ENCODE results near the gene OR4B1. TPM values are rescaled to one million over a fixed set of nuclear protein-coding genes. Genes with fewer than 3 reads are reported as not detected.
"Not testable (repeated sequence)": the region's sequence is repeated elsewhere in the genome, so short reads cannot be mapped to it uniquely, and the experiment has no call there.

OR4B1 gene
- total and polyA plus RNA-seq, 2 experiments from 2014 or later = not detected

DNA sequence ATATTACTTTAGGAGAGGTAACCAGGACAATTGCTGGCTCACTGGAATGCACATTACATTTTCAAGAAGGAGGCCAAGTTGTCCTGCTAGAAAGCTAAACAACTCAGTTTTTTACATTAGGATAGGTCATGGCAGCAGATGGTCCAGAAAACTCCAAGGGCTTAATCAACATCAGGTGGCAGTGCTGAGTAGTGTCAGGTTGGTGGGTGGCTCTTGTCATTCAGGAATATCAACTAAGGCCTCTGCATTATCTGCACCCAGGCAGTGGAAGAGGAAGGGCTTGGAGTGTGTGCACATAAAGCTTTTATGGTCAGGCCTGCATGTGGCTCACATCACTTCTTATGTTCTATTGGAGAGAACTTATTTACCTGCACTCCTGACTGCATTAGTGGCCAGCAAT is 32.2 kb upstream of the OR4B1 start:
- no peaks in the 10 kb centered on the region for H3K79me2 ChIP-seq
- no peak overlapping the region for H3K4me3 ChIP-seq
- no peak overlapping the region for H2AFZ ChIP-seq
- no peaks in the 10 kb centered on the region for H4K20me1 ChIP-seq (ENCODE audit: insufficient read depth, poor library complexity, severe bottlenecking)
- H3K36me3 ChIP-seq (replicated peaks; ENCODE audit: insufficient read depth, low read depth) = no peaks in the 10 kb centered on the region
- H3K9me2 ChIP-seq (replicated peaks; ENCODE audit: insufficient read depth) = no peaks in the 10 kb centered on the region
- no peaks in the 10 kb centered on the region for H3K27me3 ChIP-seq
- H3K9me3 ChIP-seq (ENCODE audit: low read depth) = no peaks in the 10 kb centered on the region
- no peak overlapping the region for H3K4me2 ChIP-seq
- H3K4me1 ChIP-seq (ENCODE audit: insufficient read depth) = no peaks in the 10 kb centered on the region
- TF ChIP-seq EZH2phosphoT487 (IDR thresholded peaks at IDR 0.05; ENCODE audit: low read depth, severe bottlenecking, unreplicated experiment) (no peak), CTCF (IDR thresholded peaks at IDR 0.05; ENCODE audit: poor library complexity) (no peak), EZH2 (IDR thresholded peaks at IDR 0.05; ENCODE audit: borderline replicate concordance) (no peak)
- no peak overlapping the region for H3K27ac ChIP-seq
- no peak for DNase-seq (ENCODE audit: low spot score)

DNA sequence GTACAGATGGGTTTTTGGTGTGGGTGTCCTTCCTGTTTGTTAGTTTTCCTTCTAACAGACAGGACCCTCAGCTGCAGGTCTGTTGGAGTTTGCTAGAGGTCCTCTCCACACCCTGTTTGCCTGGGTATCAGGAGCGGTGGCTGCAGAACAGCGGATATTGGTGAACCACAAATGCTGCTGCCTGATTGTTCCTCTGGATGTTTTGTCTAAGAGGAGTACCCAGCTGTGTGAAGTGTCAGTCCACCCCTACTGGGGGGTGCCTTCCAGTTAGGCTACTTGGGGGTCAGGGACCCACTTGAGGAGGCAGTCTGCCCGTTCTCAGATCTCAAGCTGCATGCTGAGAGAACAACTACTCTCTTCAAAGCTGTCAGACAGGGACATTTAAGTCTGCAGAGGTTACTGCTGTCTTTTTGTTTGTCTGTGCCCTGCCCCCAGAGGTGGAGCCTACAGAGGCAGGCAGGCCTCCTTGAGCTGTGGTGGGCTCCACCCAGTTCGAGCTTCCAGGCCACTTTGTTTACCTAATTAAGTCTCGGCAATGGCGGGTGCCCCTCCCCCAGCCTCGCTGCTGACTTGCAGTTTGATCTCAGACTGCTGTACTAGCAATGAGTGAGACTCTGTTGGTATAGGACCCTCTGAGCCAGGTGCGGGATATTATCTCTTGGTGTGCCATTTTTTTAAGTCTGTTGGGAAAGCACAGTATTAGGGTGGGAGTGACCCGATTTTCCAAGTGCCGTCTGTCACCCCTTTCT is 25.5 kb upstream of the OR4B1 start:
- not testable (repeated sequence) for H3K4me1 ChIP-seq (ENCODE audit: insufficient read depth); H3K79me2 ChIP-seq
- WGBS (ENCODE audit: low lambda C conversion rate, missing lambda C conversion rate) = 57% methylated on average over 10 of the region's 10 CpGs

DNA sequence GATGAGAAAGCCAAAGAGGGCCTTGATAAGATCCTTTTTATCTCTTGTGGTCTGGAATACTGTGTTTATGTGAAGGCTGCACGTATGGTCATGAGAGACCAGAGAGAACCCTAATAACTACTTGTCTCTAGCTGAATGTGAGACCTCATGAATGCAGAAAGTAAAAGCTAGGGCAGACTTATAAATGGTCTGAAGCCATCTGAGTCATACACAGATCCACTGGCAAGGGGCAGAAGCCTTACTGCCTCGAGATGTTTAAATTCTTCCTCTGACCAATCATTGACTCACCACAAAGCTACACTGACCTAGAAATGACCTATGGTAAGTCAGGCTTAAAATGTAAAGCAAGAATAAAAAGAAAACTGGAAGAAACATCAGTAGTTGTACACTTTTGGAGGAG is 22.7 kb upstream of the OR4B1 start:
- Histone ChIP-seq H3K36me3 (replicated peaks; ENCODE audit: insufficient read depth, low read depth) (no peaks in the 10 kb centered on the region), H3K4me3 (no peak overlapping the region), H3K9me2 (replicated peaks; ENCODE audit: insufficient read depth) (no peaks in the 10 kb centered on the region), H3K4me1 (ENCODE audit: insufficient read depth) (no peaks in the 10 kb centered on the region), H3K79me2 (no peaks in the 10 kb centered on the region), H2AFZ (no peak overlapping the region), H4K20me1 (ENCODE audit: insufficient read depth, poor library complexity, severe bottlenecking) (no peaks in the 10 kb centered on the region), H3K27me3 (no peaks in the 10 kb centered on the region), H3K27ac (no peak overlapping the region), H3K4me2 (no peak overlapping the region), H3K9me3 (ENCODE audit: low read depth) (no peaks in the 10 kb centered on the region)
- DNase-seq (ENCODE audit: low spot score) = no peak
- WGBS (ENCODE audit: low lambda C conversion rate, missing lambda C conversion rate) = 45% methylated on average over 2 of the region's 2 CpGs
- TF ChIP-seq CTCF (IDR thresholded peaks at IDR 0.05; ENCODE audit: poor library complexity) (no peak), EZH2phosphoT487 (IDR thresholded peaks at IDR 0.05; ENCODE audit: low read depth, severe bottlenecking, unreplicated experiment) (no peak), EZH2 (IDR thresholded peaks at IDR 0.05; ENCODE audit: borderline replicate concordance) (no peak)

More for the DNA sequence above, 25.5 kb upstream of the OR4B1 start:
- not testable (repeated sequence) for H3K4me2 ChIP-seq; H3K4me3 ChIP-seq; H3K27me3 ChIP-seq; H3K9me3 ChIP-seq (ENCODE audit: low read depth); H3K27ac ChIP-seq; H2AFZ ChIP-seq; H3K36me3 ChIP-seq (replicated peaks; ENCODE audit: insufficient read depth, low read depth); H4K20me1 ChIP-seq (ENCODE audit: insufficient read depth, poor library complexity, severe bottlenecking); DNase-seq (ENCODE audit: low spot score); H3K9me2 ChIP-seq (replicated peaks; ENCODE audit: insufficient read depth)

DNA sequence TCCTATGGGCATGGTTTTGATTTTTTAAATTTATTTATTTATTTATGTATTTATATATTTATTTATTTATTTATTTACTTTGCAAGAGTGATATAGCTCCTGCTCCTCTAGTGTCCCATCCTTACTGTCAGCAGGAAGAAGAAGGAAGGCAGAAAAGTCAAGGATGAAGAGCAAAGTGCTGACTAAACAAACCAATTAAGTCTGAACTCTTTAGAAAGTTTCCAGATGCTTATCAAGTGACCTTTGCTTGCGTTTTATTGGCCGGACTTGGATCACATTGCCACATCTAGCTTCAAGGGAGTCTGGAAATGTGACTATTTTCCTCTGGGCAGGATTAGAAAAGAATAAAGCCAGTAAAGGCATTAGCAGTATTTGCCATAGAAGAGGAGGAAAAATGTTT is 8.7 kb upstream of the OR4B1 start:
- no peaks in the 10 kb centered on the region for H3K9me2 ChIP-seq (replicated peaks; ENCODE audit: insufficient read depth)
- no peaks in the 10 kb centered on the region for H3K27me3 ChIP-seq
- no peaks in the 10 kb centered on the region for H3K79me2 ChIP-seq
- H3K4me2 ChIP-seq = no peak overlapping the region
- DNase-seq (ENCODE audit: low spot score) = no peak
- H3K27ac ChIP-seq = no peak overlapping the region
- TF ChIP-seq EZH2phosphoT487 (IDR thresholded peaks at IDR 0.05; ENCODE audit: low read depth, severe bottlenecking, unreplicated experiment) = no peak
- no peak for TF ChIP-seq EZH2 (IDR thresholded peaks at IDR 0.05; ENCODE audit: borderline replicate concordance)
- TF ChIP-seq CTCF (IDR thresholded peaks at IDR 0.05; ENCODE audit: poor library complexity) = no peak
- no peak overlapping the region for H2AFZ ChIP-seq
- H3K9me3 ChIP-seq (ENCODE audit: low read depth) = no peaks in the 10 kb centered on the region
- H4K20me1 ChIP-seq (ENCODE audit: insufficient read depth, poor library complexity, severe bottlenecking) = no peaks in the 10 kb centered on the region
- no peaks in the 10 kb centered on the region for H3K4me1 ChIP-seq (ENCODE audit: insufficient read depth)
- no peaks in the 10 kb centered on the region for H3K36me3 ChIP-seq (replicated peaks; ENCODE audit: insufficient read depth, low read depth)
- no peak overlapping the region for H3K4me3 ChIP-seq
- 82% methylated on average over 2 of the region's 2 CpGs for WGBS (ENCODE audit: low lambda C conversion rate, missing lambda C conversion rate)

Measured in hepatocyte (in vitro differentiated cells).